Right atrium auricular region (tissue), 2 donors: ENCODE data around the gene NBPF3. TPM values are rescaled to one million over a fixed set of nuclear protein-coding genes. Genes with fewer than 3 reads are reported as not detected.

Experiments used
- DNase-seq: peaks from one replicate; pipeline ENCODE4 v3.0.0-alpha.2; 2019; ENCODE audit warnings: low spot score
- H3K27ac ChIP-seq, 2 donors: fragments of 200-600 bp; sonication (generic); 1 replicate in 1 of 2; 2 replicates in 1 of 2; pipeline ENCODE4 v1.5.1; 2016 to 2019
- H3K27me3 ChIP-seq, 2 donors: fragments of 200-600 bp; sonication (generic); one replicate each; pipeline versions ENCODE4 v1.5.1 to v1.6.0; 2017 to 2019
- H3K36me3 ChIP-seq: fragments of 200-600 bp; sonication (generic); one replicate; pipeline ENCODE4 v1.5.1; 2016
- H3K4me1 ChIP-seq, 2 donors: fragments of 200-600 bp; sonication (generic); one replicate each; pipeline versions ENCODE4 v1.5.1 to v1.6.0; 2017 to 2019
- H3K4me3 ChIP-seq, 2 donors: fragments of 200-600 bp; sonication (generic); 1 replicate in 1 of 2; 2 replicates in 1 of 2; pipeline ENCODE4 v1.5.1; 2017 to 2019; ENCODE audit warnings: mild to moderate bottlenecking in 1 of 2, moderate library complexity in 1 of 2
- H3K9me3 ChIP-seq, 2 donors: fragments of 200-600 bp; sonication (generic); one replicate each; pipeline ENCODE4 v1.5.1; 2019
- CTCF ChIP-seq, 2 donors: fragments of 200-600 bp; sonication (generic); IDR thresholded peaks; one replicate each; pipeline ENCODE4 v1.5.1; 2019; ENCODE audit warnings: antibody characterized with exemption in 2 of 2
- total RNA-seq, 2 donors: library from RNA; depleted of rRNA; stranded (reverse); fragments of >200 nt; gene quantifications; one replicate each; pipeline ENCODE4 v1.1.0, GENCODE V29; 2016

The NBPF3 gene
- total RNA-seq, 2 donors from 2014 or later = 4.8 to 8.1 TPM

- H3K36me3 ChIP-seq = no peaks in the 10 kb centered on the region
- peaks cover 0 to 18% of the 10 kb centered on the region in 2 donors for H3K4me1 ChIP-seq
- no peak overlapping the region for H3K27ac ChIP-seq
- TF ChIP-seq CTCF (IDR thresholded peaks at IDR 0.05) = no peak
- no peaks in the 10 kb centered on the region for H3K27me3 ChIP-seq
- no peaks in the 10 kb centered on the region for H3K9me3 ChIP-seq
- DNase-seq = no peak
- no peak overlapping the region for H3K4me3 ChIP-seq
Observed at GRCh38 chr1:21532496-21532895, 92.6 kb downstream of the NBPF3 start.

- Histone ChIP-seq H3K4me3 (no peak overlapping the region), H3K27ac (no peak overlapping the region), H3K27me3 (no peaks in the 10 kb centered on the region), H3K4me1 (peaks cover 0 to 23% of the 10 kb centered on the region in 2 donors), H3K9me3 (no peaks in the 10 kb centered on the region), H3K36me3 (no peaks in the 10 kb centered on the region)
- no peak for DNase-seq
- no peak for TF ChIP-seq CTCF (IDR thresholded peaks at IDR 0.05)
Observed at GRCh38 chr1:21532992-21533534, 93.1 kb downstream of the NBPF3 start.

- H3K4me1 ChIP-seq = peaks cover 0 to 34% of the 10 kb centered on the region in 2 donors
- H3K4me3 ChIP-seq = no peak overlapping the region
- H3K9me3 ChIP-seq = no peaks in the 10 kb centered on the region
- H3K27ac ChIP-seq = peak overlapping the region in 1 of 2 donors; percentile 80
- H3K36me3 ChIP-seq = no peaks in the 10 kb centered on the region
- no peak for DNase-seq
- H3K27me3 ChIP-seq = no peaks in the 10 kb centered on the region
- TF ChIP-seq CTCF (IDR thresholded peaks at IDR 0.05) = no peak
Observed at GRCh38 chr1:21534146-21534545, 94.2 kb downstream of the NBPF3 start.

Other genes with a start within 250 kb of the NBPF3 start
- 100 to 1,000 TPM in 1 of 2 donors, 10 to 100 TPM in 1; 83.7 to 152 TPM for gene ECE1, start 149.7 kb upstream of the NBPF3 start, total RNA-seq
- gene ALPL, start 69.3 kb downstream of the NBPF3 start, total RNA-seq = 10 to 100 TPM; 16.2 to 50.3 TPM
- 1 to 10 TPM; 4.0 to 8.4 TPM for gene RAP1GAP, start 229.2 kb downstream of the NBPF3 start, total RNA-seq